IgD-negative memory B cell (primary cell): ENCODE results near the gene SPAG16. TPM values are rescaled to one million over a fixed set of nuclear protein-coding genes. Genes with fewer than 3 reads are reported as not detected.

Source experiments
- H3K27ac Mint-ChIP-seq, 3 donors: one replicate each; pipeline ENCODE4 v1.8.0; 2020 to 2022; ENCODE audit warnings: mild to moderate bottlenecking in 3 of 3, mixed read lengths in 3 of 3, moderate library complexity in 1 of 3
- H3K27me3 Mint-ChIP-seq: one replicate; pipeline ENCODE4 v1.8.0; 2021; ENCODE audit warnings: mixed read lengths
- H3K36me3 Mint-ChIP-seq: one replicate; pipeline ENCODE4 v1.8.0; 2020; ENCODE audit warnings: mild to moderate bottlenecking, mixed read lengths
- H3K4me1 Mint-ChIP-seq, 3 donors: one replicate each; pipeline ENCODE4 v1.8.0; 2020 to 2022; ENCODE audit warnings: mixed read lengths in 3 of 3, mild to moderate bottlenecking in 1 of 3
- H3K4me3 Mint-ChIP-seq, 4 donors: one replicate each; pipeline ENCODE4 v1.8.0; 2020 to 2022; ENCODE audit warnings: mild to moderate bottlenecking in 4 of 4, mixed read lengths in 4 of 4, moderate library complexity in 3 of 4
- H3K9me3 Mint-ChIP-seq, 3 donors: one replicate each; pipeline ENCODE4 v1.8.0; 2020 to 2021; ENCODE audit warnings: mixed read lengths in 3 of 3, mild to moderate bottlenecking in 1 of 3
- polyA plus RNA-seq: library from polyadenylated mRNA; unstranded; fragments of 300-500 nt; fragmentation: Illumina TruSeq; gene quantifications from one replicate; pipeline ENCODE4 v1.2.3, GENCODE V29; 2021

The SPAG16 gene
- polyA plus RNA-seq, 1 donor from 2014 or later = 9.1 TPM

GRCh38 chr2:214386720-214387119, 1102.5 kb downstream of the SPAG16 start:
- Mint-ChIP-seq H3K36me3 (no peaks in the 10 kb centered on the region), H3K27ac (no peak overlapping the region), H3K9me3 (no peaks in the 10 kb centered on the region)

GRCh38 chr2:214389334-214389733, 1105.1 kb downstream of the SPAG16 start:
- no peaks in the 10 kb centered on the region for H3K9me3 Mint-ChIP-seq

More at GRCh38 chr2:214386720-214387119, 1102.5 kb downstream of the SPAG16 start:
- no peaks in the 10 kb centered on the region for H3K27me3 Mint-ChIP-seq
- no peaks in the 10 kb centered on the region for H3K4me1 Mint-ChIP-seq
- no peak overlapping the region for H3K4me3 Mint-ChIP-seq

GRCh38 chr2:214393796-214394195, 1109.5 kb downstream of the SPAG16 start:
- Mint-ChIP-seq H3K36me3 (no peaks in the 10 kb centered on the region), H3K9me3 (peaks cover 0 to 3% (median 0%) of the 10 kb centered on the region in 3 donors), H3K4me1 (no peaks in the 10 kb centered on the region), H3K27me3 (no peaks in the 10 kb centered on the region), H3K4me3 (no peak overlapping the region), H3K27ac (no peak overlapping the region)

More at GRCh38 chr2:214389334-214389733, 1105.1 kb downstream of the SPAG16 start:
- H3K27ac Mint-ChIP-seq = no peak overlapping the region
- no peak overlapping the region for H3K4me3 Mint-ChIP-seq
- H3K4me1 Mint-ChIP-seq = no peaks in the 10 kb centered on the region
- H3K27me3 Mint-ChIP-seq = no peaks in the 10 kb centered on the region
- H3K36me3 Mint-ChIP-seq = no peaks in the 10 kb centered on the region

- H3K27ac Mint-ChIP-seq = no peak overlapping the region
- peaks cover 0 to 3% (median 0%) of the 10 kb centered on the region in 3 donors for H3K9me3 Mint-ChIP-seq
- no peak overlapping the region for H3K4me3 Mint-ChIP-seq
- no peaks in the 10 kb centered on the region for H3K4me1 Mint-ChIP-seq
- no peaks in the 10 kb centered on the region for H3K27me3 Mint-ChIP-seq
- no peaks in the 10 kb centered on the region for H3K36me3 Mint-ChIP-seq
Measured at GRCh38 chr2:214395040-214395439, 1110.8 kb downstream of the SPAG16 start.

- Mint-ChIP-seq H3K9me3 (peaks cover 0 to 3% (median 0%) of the 10 kb centered on the region in 3 donors), H3K27ac (no peak overlapping the region), H3K4me1 (no peaks in the 10 kb centered on the region), H3K27me3 (no peaks in the 10 kb centered on the region), H3K36me3 (no peaks in the 10 kb centered on the region), H3K4me3 (no peak overlapping the region)
Measured at GRCh38 chr2:214401580-214401979, 1117.3 kb downstream of the SPAG16 start.

- H3K9me3 Mint-ChIP-seq = peaks cover 0 to 3% (median 0%) of the 10 kb centered on the region in 3 donors
- H3K27ac Mint-ChIP-seq = no peak overlapping the region
- H3K4me3 Mint-ChIP-seq = no peak overlapping the region
- no peaks in the 10 kb centered on the region for H3K27me3 Mint-ChIP-seq
- no peaks in the 10 kb centered on the region for H3K36me3 Mint-ChIP-seq
- H3K4me1 Mint-ChIP-seq = no peaks in the 10 kb centered on the region
Measured at GRCh38 chr2:214410128-214410775, 1126.0 kb downstream of the SPAG16 start.

GRCh38 chr2:214410918-214411554, 1126.8 kb downstream of the SPAG16 start, which contains the start of gene VWC2L:
TSS of gene VWC2L (plus strand) at chr2:214411054. CDS start at chr2:214414194, 3,140 bp downstream.
- Mint-ChIP-seq H3K9me3 (peaks cover 0 to 3% (median 0%) of the 10 kb centered on the region in 3 donors), H3K27ac (no peak within 1 kb of the TSS), H3K4me3 (no peak within 1 kb of the TSS), H3K4me1 (no peaks in the 10 kb centered on the region), H3K27me3 (no peaks in the 10 kb centered on the region), H3K36me3 (no peaks in the 10 kb centered on the region)

- H3K27me3 Mint-ChIP-seq = no peaks in the 10 kb centered on the region
- H3K4me3 Mint-ChIP-seq = no peak overlapping the region
- H3K4me1 Mint-ChIP-seq = no peaks in the 10 kb centered on the region
- H3K27ac Mint-ChIP-seq = no peak overlapping the region
- H3K9me3 Mint-ChIP-seq = peaks cover 0 to 3% (median 0%) of the 10 kb centered on the region in 3 donors
- no peaks in the 10 kb centered on the region for H3K36me3 Mint-ChIP-seq
Measured at GRCh38 chr2:214412679-214413078, 1128.4 kb downstream of the SPAG16 start.

GRCh38 chr2:214436470-214436869, 1152.2 kb downstream of the SPAG16 start:
- no peaks in the 10 kb centered on the region for H3K36me3 Mint-ChIP-seq
- H3K4me1 Mint-ChIP-seq = no peaks in the 10 kb centered on the region

GRCh38 chr2:214450118-214450894, 1166.0 kb downstream of the SPAG16 start:
- no peaks in the 10 kb centered on the region for H3K4me1 Mint-ChIP-seq
- H3K9me3 Mint-ChIP-seq = peaks cover 0 to 3% (median 0%) of the 10 kb centered on the region in 3 donors
- no peaks in the 10 kb centered on the region for H3K36me3 Mint-ChIP-seq
- no peaks in the 10 kb centered on the region for H3K27me3 Mint-ChIP-seq
- no peak overlapping the region for H3K27ac Mint-ChIP-seq
- no peak overlapping the region for H3K4me3 Mint-ChIP-seq

More at GRCh38 chr2:214436470-214436869, 1152.2 kb downstream of the SPAG16 start:
- H3K4me3 Mint-ChIP-seq = no peak overlapping the region
- no peak overlapping the region for H3K27ac Mint-ChIP-seq
- H3K27me3 Mint-ChIP-seq = no peaks in the 10 kb centered on the region
- no peaks in the 10 kb centered on the region for H3K9me3 Mint-ChIP-seq

GRCh38 chr2:214451516-214452275, 1167.4 kb downstream of the SPAG16 start:
- Mint-ChIP-seq H3K4me1 (no peaks in the 10 kb centered on the region), H3K36me3 (no peaks in the 10 kb centered on the region), H3K4me3 (no peak overlapping the region), H3K27ac (peak overlapping the region in 1 of 3 donors; percentile 59), H3K9me3 (peaks cover 0 to 3% (median 2%) of the 10 kb centered on the region in 3 donors), H3K27me3 (no peaks in the 10 kb centered on the region)

Other genes starting within 250 kb of the SPAG16 start
- 0.09 TPM for gene IKZF2, start 132.9 kb upstream of the SPAG16 start, polyA plus RNA-seq